Esophagus squamous epithelium (tissue), 5 donors: ENCODE results near the gene TEX19. TPM values are rescaled to one million over a fixed set of nuclear protein-coding genes. Genes with fewer than 3 reads are reported as not detected.

ENCODE experiments used
- DNase-seq: peaks from one replicate; lab custom pipeline; 2025; lab: John Stamatoyannopoulos, UW
- H3K27ac ChIP-seq, 4 donors: fragments of 200-600 bp; sonication (generic); one replicate each; pipeline ENCODE4 v1.5.1; 2016 to 2019; ENCODE audit warnings: mild to moderate bottlenecking in 1 of 4
- H3K27me3 ChIP-seq, 4 donors: fragments of 200-600 bp; sonication (generic); 1 replicate in 3 of 4; 2 replicates in 1 of 4; pipeline versions ENCODE4 v1.5.1 to v1.6.0; 2017 to 2021; ENCODE audit warnings: antibody characterized with exemption in 1 of 4
- H3K36me3 ChIP-seq, 3 donors: fragments of 200-600 bp; sonication (generic); one replicate each; pipeline ENCODE4 v1.5.1; 2016 to 2019
- H3K4me1 ChIP-seq, 3 donors: fragments of 200-600 bp; sonication (generic); one replicate each; pipeline ENCODE4 v1.5.1; 2017 to 2019
- H3K4me3 ChIP-seq, 4 donors: fragments of 200-600 bp; sonication (generic); 1 replicate in 3 of 4; 2 replicates in 1 of 4; pipeline ENCODE4 v1.5.1; 2016 to 2019; ENCODE audit warnings: mild to moderate bottlenecking in 2 of 4, moderate library complexity in 1 of 4
- H3K9me3 ChIP-seq, 3 donors: fragments of 200-600 bp; sonication (generic); one replicate each; pipeline ENCODE4 v1.5.1; 2016 to 2019
- CTCF ChIP-seq, 6 experiments: fragments of 450-650 bp in 4 of 6; fragments of 200-600 bp in 2 of 6; sonication (generic) in 2 of 6; IDR thresholded peaks; one replicate each; pipeline ENCODE4 v1.5.1; 2016 to 2019; ENCODE audit warnings: antibody characterized with exemption in 6 of 6, mild to moderate bottlenecking in 4 of 6, moderate library complexity in 4 of 6
- POLR2A ChIP-seq, 4 donors: fragments of 450-650 bp; IDR thresholded peaks; one replicate each; pipeline ENCODE4 v1.6.1; 2017; ENCODE audit warnings: antibody characterized with exemption in 4 of 4, mild to moderate bottlenecking in 4 of 4, moderate library complexity in 3 of 4
- WGBS, 2 donors: methylation state at CpG; one replicate each; pipeline ENCODE4 v1.1.5; 2018; 5-methylcytosine and 5-hydroxymethylcytosine counted together
- intact Hi-C: fragments of 100-400 bp; cut with DNase I; formaldehyde crosslinking; loops from one replicate; pipeline ENCODE4 v1.15.0; 2022
- total RNA-seq, 4 donors: library from RNA; depleted of rRNA; stranded (reverse); fragments of >200 nt; gene quantifications; one replicate each; pipeline ENCODE4 v1.1.0, GENCODE V29; 2016
- donor health status: DM: yes; HTN: yes; CAD: no.

The TEX19 gene
- total RNA-seq, 4 donors from 2014 or later: not detected

GRCh38 chr17:82316651-82317393, 42.2 kb upstream of the TEX19 start:
- Histone ChIP-seq H3K36me3 (no peaks in the 10 kb centered on the region), H3K4me3 (peak overlapping the region; percentile 1 to 44 (median 21)), H3K9me3 (no peaks in the 10 kb centered on the region), H3K4me1 (peaks cover 0 to 30% (median 15%) of the 10 kb centered on the region in 3 donors), H3K27me3 (peaks cover 5 to 80% (median 16%) of the 10 kb centered on the region in 4 donors), H3K27ac (peak overlapping the region in 3 of 4 donors; percentile 9 to 49 (median 46))
- WGBS, 2 donors: 55 to 79% methylated on average over 10 to 19 of the region's 29 CpGs
- no peak for DNase-seq
- TF ChIP-seq CTCF (IDR thresholded peaks at IDR 0.05): no peak
- no peak for TF ChIP-seq POLR2A (IDR thresholded peaks at IDR 0.05)
- intact Hi-C loops: no loop called here

- TF ChIP-seq CTCF (IDR thresholded peaks at IDR 0.05): no peak
- TF ChIP-seq POLR2A (IDR thresholded peaks at IDR 0.05): peak in 1 of 4 donors; percentile 46
- DNase-seq: no peak
- Histone ChIP-seq H3K4me1 (peaks cover 0 to 30% (median 15%) of the 10 kb centered on the region in 3 donors), H3K27ac (peak within 1 kb of the TSS in 3 of 4 donors; percentile 9 to 49 (median 46)), H3K36me3 (no peaks in the 10 kb centered on the region), H3K4me3 (peak within 1 kb of the TSS; percentile 1 to 44 (median 21)), H3K9me3 (no peaks in the 10 kb centered on the region), H3K27me3 (peaks cover 5 to 80% (median 16%) of the 10 kb centered on the region in 4 donors)
- 80% methylated on average over 1 of the region's 26 CpGs; no CpG with 5 or more reads in 1 of the 2 donors for WGBS, 2 donors
- intact Hi-C loops: no loop called here
Observed at GRCh38 chr17:82317394-82318168, 41.5 kb upstream of the TEX19 start, which contains the start of gene CD7. TSS of gene CD7 (minus strand) at chr17:82317608. CDS start at chr17:82317495, 113 bp downstream.

GRCh38 chr17:82318169-82318498, 40.9 kb upstream of the TEX19 start:
- Histone ChIP-seq H3K27ac (no peak overlapping the region), H3K4me3 (no peak overlapping the region), H3K36me3 (no peaks in the 10 kb centered on the region), H3K9me3 (no peaks in the 10 kb centered on the region), H3K27me3 (peaks cover 5 to 80% (median 16%) of the 10 kb centered on the region in 4 donors), H3K4me1 (peaks cover 0 to 30% (median 15%) of the 10 kb centered on the region in 3 donors)
- intact Hi-C loops: no loop called here
- TF ChIP-seq CTCF (IDR thresholded peaks at IDR 0.05) (no peak), POLR2A (IDR thresholded peaks at IDR 0.05) (no peak)
- WGBS, 2 donors: 92 to 94% methylated on average over 15 to 16 of the region's 20 CpGs
- no peak for DNase-seq

- WGBS, 2 donors: 92 to 95% methylated on average over 59 to 76 of the region's 76 CpGs
- DNase-seq: no peak
Observed at GRCh38 chr17:82318772-82319606, 40.1 kb upstream of the TEX19 start.

More at GRCh38 chr17:82318772-82319606, 40.1 kb upstream of the TEX19 start:
- intact Hi-C loops: no loop called here
- Histone ChIP-seq H3K27me3 (peaks cover 5 to 79% (median 14%) of the 10 kb centered on the region in 4 donors), H3K9me3 (no peaks in the 10 kb centered on the region), H3K4me1 (peaks cover 0 to 30% (median 15%) of the 10 kb centered on the region in 3 donors), H3K36me3 (no peaks in the 10 kb centered on the region), H3K4me3 (no peak overlapping the region), H3K27ac (no peak overlapping the region)
- TF ChIP-seq POLR2A (IDR thresholded peaks at IDR 0.05) (no peak), CTCF (IDR thresholded peaks at IDR 0.05) (no peak)
